ENCODE data around the gene NCAM1. TPM values are rescaled to one million over a fixed set of nuclear protein-coding genes. Genes with fewer than 3 reads are reported as not detected.

The NCAM1 gene
- total RNA-seq, 1 experiment from 2014 or later: 3.7 TPM

- no peak for TF ChIP-seq CTCF (IDR thresholded peaks at IDR 0.05; ENCODE audit: unreplicated experiment)
- no TSS peak for BruUV-seq (replicated peaks)
These were observed 300.7 kb downstream of the NCAM1 start for GRCh38 chr11:113261709-113262475.

GRCh38 chr11:113262594-113262993 lies 301.4 kb downstream of the NCAM1 start:
- Mint-ChIP-seq H3K9me3 (ENCODE audit: low read depth, unreplicated experiment) (no peaks in the 10 kb centered on the region), H3K27ac (ENCODE audit: unreplicated experiment) (no peak overlapping the region), H3K4me1 (ENCODE audit: low read depth, unreplicated experiment) (no peaks in the 10 kb centered on the region), H3K4me3 (ENCODE audit: low read depth, unreplicated experiment) (no peak overlapping the region), H3K27me3 (ENCODE audit: unreplicated experiment) (peaks cover 49% of the 10 kb centered on the region), H3K36me3 (ENCODE audit: insufficient read depth, unreplicated experiment) (no peaks in the 10 kb centered on the region)
- BruUV-seq (replicated peaks): no TSS peak
- intact Hi-C loops (cut with micrococcal nuclease; ENCODE audit: unreplicated experiment): no loop called here
- no peak for TF ChIP-seq CTCF (IDR thresholded peaks at IDR 0.05; ENCODE audit: unreplicated experiment)
- DNase-seq: no peak
- CTCF ChIA-PET: no interaction called here

More at GRCh38 chr11:113261709-113262475, 300.7 kb downstream of the NCAM1 start:
- intact Hi-C loops (cut with micrococcal nuclease; ENCODE audit: unreplicated experiment): no loop called here
- CTCF ChIA-PET: no interaction called here
- no peak overlapping the region for H3K27ac Mint-ChIP-seq (ENCODE audit: unreplicated experiment)
- H3K9me3 Mint-ChIP-seq (ENCODE audit: low read depth, unreplicated experiment): no peaks in the 10 kb centered on the region
- no peaks in the 10 kb centered on the region for H3K4me1 Mint-ChIP-seq (ENCODE audit: low read depth, unreplicated experiment)
- peaks cover 42% of the 10 kb centered on the region for H3K27me3 Mint-ChIP-seq (ENCODE audit: unreplicated experiment)
- no peak overlapping the region for H3K4me3 Mint-ChIP-seq (ENCODE audit: low read depth, unreplicated experiment)
- H3K36me3 Mint-ChIP-seq (ENCODE audit: insufficient read depth, unreplicated experiment): no peaks in the 10 kb centered on the region
- DNase-seq: no peak

GRCh38 chr11:113263458-113264259 lies 302.4 kb downstream of the NCAM1 start:
- intact Hi-C loops (cut with micrococcal nuclease; ENCODE audit: unreplicated experiment): no loop called here
- no peaks in the 10 kb centered on the region for H3K36me3 Mint-ChIP-seq (ENCODE audit: insufficient read depth, unreplicated experiment)
- no TSS peak for BruUV-seq (replicated peaks)
- TF ChIP-seq CTCF (IDR thresholded peaks at IDR 0.05; ENCODE audit: unreplicated experiment): no peak
- H3K27ac Mint-ChIP-seq (ENCODE audit: unreplicated experiment): no peak overlapping the region
- no peaks in the 10 kb centered on the region for H3K9me3 Mint-ChIP-seq (ENCODE audit: low read depth, unreplicated experiment)
- CTCF ChIA-PET: no interaction called here
- H3K27me3 Mint-ChIP-seq (ENCODE audit: unreplicated experiment): peaks cover 54% of the 10 kb centered on the region
- no peak overlapping the region for H3K4me3 Mint-ChIP-seq (ENCODE audit: low read depth, unreplicated experiment)
- DNase-seq: no peak
- H3K4me1 Mint-ChIP-seq (ENCODE audit: low read depth, unreplicated experiment): no peaks in the 10 kb centered on the region

GRCh38 chr11:113265362-113265761 lies 304.1 kb downstream of the NCAM1 start:
- no peak for TF ChIP-seq CTCF (IDR thresholded peaks at IDR 0.05; ENCODE audit: unreplicated experiment)
- Mint-ChIP-seq H3K27ac (ENCODE audit: unreplicated experiment) (no peak overlapping the region), H3K9me3 (ENCODE audit: low read depth, unreplicated experiment) (no peaks in the 10 kb centered on the region), H3K4me1 (ENCODE audit: low read depth, unreplicated experiment) (no peaks in the 10 kb centered on the region), H3K4me3 (ENCODE audit: low read depth, unreplicated experiment) (no peak overlapping the region), H3K36me3 (ENCODE audit: insufficient read depth, unreplicated experiment) (no peaks in the 10 kb centered on the region), H3K27me3 (ENCODE audit: unreplicated experiment) (peaks cover 66% of the 10 kb centered on the region)
- BruUV-seq (replicated peaks): no TSS peak
- no peak for DNase-seq
- CTCF ChIA-PET: no interaction called here
- intact Hi-C loops (cut with micrococcal nuclease; ENCODE audit: unreplicated experiment): no loop called here

Measured in Calu3 (cell line).